HG03025 (cell line): ENCODE measurements around the gene DEPDC4.

Experiments used
- ATAC-seq: cut with Tn5 transposase; IDR thresholded peaks from one replicate; pipeline ENCODE4 v1.9.1; 2021; ENCODE audit warnings: mild to moderate bottlenecking, moderate library complexity; ENCODE audit not compliant: unreplicated experiment, low FRiP score

The DEPDC4 gene

DNA sequence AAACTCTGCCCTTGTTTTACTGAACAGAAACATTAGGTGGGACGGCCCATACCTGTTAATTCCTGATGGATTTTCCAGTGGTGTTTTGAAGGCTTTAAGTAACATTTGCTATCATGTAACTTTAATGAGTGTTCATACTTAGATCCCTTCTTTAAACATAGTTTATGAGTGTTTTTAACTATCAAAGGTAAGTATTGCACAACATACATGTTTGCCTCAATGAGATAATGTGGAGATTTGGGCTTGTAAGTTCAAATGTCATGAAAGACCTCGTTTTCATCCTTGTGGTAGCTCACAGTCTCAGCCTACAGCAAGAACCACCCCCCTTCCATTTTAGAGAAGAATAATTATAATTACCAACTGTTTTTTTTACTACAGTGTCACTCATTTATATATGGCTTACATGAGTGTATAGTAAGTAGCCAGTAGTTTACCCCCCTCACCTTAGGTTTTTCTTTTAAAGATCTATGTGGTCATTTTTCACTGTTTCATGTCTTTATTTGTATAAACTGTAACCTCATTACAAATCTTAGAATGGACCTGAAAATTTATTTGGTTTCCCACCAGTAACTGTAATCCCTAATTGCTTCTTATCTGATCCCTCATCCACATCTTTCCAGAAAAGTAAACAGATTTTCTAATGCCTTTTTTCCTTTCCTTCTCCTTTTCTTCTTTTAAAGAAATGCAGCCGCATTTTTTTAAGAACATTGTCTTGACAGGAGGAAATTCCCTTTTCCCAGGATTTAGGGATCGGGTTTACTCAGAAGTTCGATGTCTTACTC, 47.4 kb downstream of the DEPDC4 start:
- ATAC-seq = no peak

DNA sequence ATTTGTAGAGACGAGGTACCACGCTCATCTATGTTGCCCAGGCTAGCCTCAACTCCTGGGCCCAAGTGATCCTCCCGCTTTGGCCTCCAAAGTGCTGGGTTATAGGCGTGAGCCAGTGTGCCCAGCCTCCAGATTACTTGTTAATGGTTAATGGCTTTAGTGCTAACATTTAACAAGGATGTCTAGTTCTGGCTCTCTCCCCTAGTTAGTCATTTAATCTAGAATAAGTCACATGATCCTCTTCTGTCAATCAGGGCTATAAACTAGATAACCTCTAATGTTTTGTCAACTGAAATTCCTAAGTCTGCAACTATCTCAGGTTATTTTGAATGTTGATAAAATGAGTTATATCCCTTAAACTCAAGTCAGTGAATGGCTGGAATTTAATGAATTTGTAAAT, 50.5 kb downstream of the DEPDC4 start:
- no peak for ATAC-seq

DNA sequence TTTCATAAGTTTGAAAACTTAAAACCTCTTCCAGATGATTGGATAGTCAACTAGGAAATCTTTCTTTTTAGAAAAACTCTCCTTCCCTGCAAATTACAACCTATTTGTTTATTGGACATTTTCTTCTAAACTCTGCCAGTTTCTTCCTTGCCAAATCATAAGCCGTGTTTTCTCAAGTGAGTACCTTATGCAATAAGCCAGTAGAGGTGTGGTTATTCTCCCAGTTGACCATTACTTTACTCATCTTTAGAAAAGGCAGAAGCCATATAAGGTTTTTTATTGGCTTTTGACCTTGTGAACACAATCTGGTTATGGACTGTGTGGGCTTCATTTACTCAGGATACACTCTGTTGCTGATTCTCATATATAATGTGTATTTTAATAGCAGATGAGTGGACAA, 51.7 kb downstream of the DEPDC4 start:
- ATAC-seq = no peak

DNA sequence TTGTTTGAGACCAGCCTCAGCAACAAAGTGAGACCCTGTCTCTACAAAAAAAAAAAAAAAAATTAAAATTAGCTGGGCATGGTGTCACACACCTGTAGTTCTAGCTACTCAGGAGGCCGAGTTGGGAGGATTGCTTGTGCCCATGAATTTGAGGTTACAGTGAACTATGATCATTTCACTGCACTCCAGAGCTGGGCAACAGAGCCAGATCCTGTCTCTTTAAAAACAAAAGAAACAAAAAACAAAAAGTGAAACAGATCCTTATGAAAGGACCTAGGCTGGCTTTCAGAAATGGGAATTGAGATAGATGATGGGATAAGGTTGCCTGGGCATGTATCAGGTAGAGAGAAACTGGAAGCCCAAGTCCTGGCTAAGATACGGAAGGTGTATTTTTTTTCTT, 52.4 kb downstream of the DEPDC4 start:
- no peak for ATAC-seq

DNA sequence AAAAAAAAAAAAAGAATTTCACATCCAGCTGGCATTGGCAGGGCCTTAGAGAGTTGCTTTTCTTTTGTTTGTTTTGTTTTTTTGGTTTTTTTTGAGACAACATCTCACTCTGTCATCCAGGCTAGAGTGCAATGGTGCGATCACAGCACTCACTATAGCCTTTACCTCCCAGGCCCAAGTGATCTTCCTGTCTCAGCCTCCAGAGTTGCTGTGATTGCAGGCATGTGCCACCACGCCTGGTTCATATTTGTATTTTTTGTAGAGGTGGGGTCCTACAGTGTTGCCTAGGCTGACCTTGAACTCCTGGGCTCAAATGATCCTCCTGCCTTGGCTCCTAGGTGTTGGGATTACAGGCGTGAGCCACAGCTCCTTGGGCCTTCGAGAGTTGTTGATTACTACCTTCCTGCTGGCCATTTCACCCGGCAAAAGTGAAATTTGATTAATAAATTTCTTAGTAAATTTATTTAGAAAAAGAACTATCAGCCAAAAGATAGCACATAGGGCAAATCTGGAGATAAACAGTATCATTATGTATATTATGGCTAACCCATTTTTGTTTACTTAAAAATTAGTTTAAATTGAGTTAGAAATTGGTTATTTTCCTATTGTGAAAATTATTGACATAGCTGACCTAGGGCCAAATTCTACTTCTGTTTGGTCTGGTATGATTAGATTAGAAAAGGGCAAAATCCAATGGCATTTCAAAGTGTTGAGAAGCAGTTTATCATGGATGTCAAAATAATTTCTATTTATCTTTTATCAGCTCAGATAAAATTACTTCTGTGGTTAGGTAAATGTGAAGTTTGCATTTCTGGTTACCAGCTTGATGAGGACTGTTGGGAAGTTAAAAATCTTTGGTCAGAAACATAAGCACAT, 53.6 kb downstream of the DEPDC4 start:
- ATAC-seq = no peak

DNA sequence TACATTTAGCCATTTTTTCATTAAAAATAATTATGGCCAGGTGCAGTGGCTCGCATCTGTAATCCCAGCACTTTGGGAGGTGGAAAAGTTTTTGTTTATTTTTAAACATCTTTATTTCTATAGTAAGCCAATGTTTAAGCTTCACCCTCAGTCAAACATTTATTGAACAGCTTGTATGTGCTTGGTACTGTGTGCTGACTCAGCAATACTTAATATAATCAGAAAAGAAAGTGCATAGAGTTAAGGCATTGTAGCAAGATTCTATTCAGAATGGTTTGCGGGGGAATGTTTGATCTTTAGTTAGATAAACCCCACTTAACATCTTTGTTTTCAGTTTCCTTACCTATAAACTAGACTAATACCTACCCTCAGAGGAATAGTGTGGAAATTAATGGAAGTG, 55.2 kb downstream of the DEPDC4 start:
- ATAC-seq = no peak

DNA sequence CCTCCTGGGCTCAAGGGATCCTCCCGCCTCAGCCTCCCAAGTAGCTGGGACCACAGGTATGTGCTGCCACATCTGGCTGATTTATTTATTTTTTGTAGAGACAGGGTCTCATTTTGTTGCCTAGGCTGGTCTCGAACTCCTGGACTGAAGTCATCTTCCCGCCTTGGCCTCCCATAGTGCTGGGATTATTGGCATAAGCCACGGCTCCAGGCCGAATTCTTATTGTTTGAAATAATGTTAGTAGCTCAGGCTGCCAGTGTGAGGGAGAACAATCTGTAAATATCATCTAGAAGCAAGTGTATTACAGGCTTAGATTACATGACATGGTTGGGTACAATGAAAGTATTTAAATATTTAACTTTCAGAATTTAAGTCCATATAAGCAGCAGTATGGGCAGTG, 58.0 kb downstream of the DEPDC4 start:
- no peak for ATAC-seq

DNA sequence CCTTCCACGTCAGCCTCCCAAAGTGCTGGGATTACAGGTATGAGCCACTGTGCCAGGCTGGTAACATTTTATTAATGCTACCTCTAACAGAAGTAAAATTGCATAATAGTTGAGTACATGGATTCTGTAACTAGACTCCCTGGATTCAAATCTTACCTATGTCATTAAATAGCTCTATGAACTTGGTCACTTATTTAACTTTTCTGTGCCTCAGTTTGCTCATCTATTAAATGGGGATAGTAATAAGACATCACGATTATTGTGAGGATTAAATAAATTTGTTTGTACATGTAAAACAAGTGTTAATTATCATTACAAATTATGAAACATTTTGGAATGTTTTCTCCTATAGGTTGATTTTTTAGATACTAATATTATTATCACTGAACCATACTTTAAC, 59.6 kb downstream of the DEPDC4 start:
- ATAC-seq = no peak

DNA sequence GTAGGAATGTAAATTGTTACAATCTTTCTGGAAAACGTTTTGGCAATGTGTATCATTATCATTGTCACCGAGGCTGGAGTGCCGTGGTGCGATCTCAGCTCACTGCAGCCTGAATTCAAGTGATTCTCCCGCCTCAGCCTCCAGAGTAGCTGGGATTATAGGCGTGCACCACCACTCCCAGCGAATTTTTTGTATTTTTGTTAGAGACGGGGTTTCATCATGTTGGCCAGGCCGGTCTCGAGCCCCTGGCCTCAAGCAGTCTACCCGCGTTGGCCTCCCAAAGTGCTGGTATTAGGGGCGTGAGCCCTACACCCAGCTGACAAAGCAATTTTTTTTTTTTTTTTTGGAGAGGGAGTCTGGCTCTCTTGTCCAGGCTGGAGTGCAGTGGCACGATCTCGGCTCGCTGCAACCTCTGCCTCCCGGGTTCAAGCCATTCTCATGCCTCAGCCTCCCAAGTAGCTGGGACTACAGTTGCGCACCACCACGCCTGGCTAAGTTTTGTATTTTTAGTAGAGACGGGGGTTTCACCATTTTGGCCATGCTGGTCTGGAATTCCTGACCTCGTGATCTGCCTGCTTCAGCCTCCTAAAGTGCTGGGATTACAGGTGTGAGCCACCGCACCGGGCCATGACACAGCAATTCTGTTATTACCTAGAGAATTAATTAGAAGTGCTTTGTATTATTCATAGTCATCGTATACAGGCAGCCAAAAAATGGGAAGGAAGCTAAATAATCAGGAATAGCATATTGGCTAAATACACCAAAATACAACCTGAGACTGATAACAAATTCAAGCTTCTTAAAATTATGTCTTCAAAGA, 65.1 kb downstream of the DEPDC4 start:
- no peak for ATAC-seq

DNA sequence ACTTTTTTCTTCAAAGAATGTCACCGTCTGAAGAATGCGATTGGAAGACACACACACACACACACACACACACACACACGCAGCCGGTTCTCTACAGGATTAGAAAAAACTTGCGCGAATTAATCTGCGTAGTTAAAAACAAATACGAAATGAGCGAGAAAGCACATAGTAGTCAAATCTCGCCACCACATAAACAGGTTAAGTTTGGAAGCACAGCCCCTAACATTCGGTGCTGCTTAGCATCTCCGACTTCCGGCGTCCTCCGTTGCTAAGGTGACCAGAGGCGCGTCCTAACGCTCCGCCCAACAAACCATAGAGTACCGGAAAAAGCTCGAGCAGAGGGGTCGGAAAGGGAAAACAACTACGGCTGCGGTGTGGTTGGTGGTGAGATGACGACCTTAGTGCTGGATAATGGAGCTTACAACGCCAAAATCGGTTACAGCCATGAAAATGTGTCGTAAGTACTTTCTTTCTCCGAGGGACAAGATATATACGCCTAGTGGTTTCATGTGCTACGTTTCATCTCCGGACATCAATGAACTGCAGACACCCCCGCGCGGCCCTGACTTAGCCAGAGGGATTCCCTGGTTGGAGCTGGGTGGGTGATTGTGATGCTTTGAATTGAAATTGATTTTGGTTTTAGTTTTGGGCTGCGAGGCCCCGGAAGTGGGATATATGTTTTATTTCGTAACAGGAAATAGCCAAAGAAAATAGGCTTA, 66.3 kb downstream of the DEPDC4 start, which contains the start of gene ACTR6:
TSS of gene ACTR6 (plus strand) at position 353 of the 719 bp plus-strand sequence. CDS start at position 390, 37 bp downstream.
- peak; percentile 91 for ATAC-seq

DNA sequence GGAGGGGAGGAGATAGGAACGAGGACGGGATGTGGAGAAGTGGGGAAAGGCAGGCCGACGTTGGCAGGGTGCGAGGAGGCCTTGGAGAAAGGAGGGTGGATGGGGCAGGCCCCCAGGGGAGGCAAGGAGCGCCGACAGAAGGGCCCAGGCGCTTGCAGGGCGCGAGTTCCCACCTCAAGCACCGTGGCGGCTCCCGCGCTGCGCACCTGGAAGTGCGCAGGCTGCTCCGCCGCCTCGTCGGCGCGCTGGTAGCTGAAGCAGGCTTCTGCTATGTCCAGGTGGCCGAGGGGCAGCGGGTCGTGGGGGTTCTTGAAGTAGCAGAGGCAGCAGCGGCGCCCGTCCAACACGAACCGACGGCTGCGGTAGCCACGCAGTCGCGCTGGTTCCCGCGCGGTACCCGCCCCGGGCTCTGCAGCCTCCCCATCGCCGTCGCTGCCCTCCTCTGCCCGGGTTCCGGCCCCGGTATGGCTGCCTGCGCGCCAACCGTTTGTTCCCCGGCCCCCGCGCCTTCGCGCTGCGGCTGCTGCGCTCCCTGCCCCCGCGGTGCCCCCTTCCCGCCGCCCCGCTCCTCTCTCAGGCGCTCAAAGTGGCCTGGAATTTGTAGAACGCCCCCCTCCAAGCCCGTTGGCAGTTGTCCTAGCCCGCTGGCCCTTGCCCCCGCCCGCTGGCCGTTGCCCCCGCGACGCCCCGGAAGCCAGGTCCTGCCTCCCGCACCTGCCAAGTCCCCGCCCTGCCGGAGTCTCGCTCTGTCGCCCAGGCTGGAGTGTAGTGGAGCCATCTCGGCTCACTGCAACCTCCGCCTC, 67.3 kb downstream of the DEPDC4 start:
- peak; percentile 70 for ATAC-seq

DNA sequence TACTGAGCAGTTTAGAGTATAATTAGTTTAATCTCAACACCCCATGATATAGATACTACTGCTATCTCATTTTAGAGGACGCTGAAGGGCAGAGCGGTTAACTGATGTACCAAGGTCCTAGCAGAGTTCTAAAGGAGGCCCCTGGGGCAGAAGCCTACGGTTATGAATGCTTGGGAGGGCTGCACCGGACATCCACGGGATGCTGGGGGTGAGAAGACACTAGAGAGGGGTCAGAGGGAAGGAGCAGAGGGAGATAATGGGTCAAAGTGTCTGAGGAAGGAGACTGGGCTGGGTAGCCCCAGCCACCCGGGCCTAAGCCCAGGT, 67.9 kb downstream of the DEPDC4 start:
- no peak for ATAC-seq

DNA sequence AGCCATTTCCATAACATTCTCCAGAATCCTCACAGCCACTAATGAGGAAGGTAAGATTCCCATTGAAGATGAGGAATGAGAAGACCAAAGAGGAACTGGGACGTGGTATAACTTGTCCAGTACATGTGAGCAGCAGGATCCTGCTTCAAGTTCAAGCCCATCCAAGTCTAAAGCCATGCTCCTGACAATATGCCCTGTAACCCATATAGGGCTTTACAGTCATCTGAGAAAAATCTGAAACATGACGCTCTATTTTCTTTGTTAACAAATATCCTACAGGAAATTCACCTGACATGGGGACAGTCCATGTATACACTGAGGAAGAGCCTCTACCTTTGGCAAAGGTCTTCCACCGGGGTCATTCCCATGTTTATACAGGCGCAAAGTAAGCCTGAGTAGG, 69.4 kb downstream of the DEPDC4 start:
- ATAC-seq = no peak

DNA sequence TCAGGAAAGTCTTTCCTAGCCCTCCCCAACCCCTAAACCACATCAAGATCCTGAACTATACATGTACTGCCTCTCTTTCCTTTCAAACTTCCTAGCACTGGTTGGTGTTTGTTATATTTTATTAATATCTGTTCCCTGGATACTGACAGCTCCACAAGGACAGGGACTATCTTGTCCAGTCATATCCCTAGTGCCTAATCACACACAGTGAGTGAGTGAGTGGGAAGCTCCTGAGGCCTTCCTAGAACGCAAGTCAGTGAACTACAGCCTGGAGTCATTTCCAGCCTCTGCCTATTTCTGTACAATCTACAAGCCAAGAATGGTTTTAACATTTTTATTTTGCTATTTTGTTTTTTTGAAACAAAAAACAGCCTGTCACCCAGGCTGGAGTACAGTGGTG, 73.8 kb downstream of the DEPDC4 start:
- no peak for ATAC-seq
